Activated T-cell treated with anti-CD3 and anti-CD28 coated beads, Interleukin-2, amount 50 U/mL, for 4 hours (primary cell): Measurements from ENCODE around the gene DSCAML1. TPM values are rescaled to one million over a fixed set of nuclear protein-coding genes. Genes with fewer than 3 reads are reported as not detected.

Source experiments
- ATAC-seq, 2 donors: fragments of 200-7000 bp; cut with Tn5 transposase; one replicate each; pipeline ENCODE4 v1.10.0; 2021
- DNase-seq: peaks from one replicate; pipeline ENCODE4 v3.0.0-alpha.2; 2020
- H3K27me3 Mint-ChIP-seq: one replicate; pipeline ENCODE4 v1.8.0; 2021; ENCODE audit warnings: low read depth, mixed read lengths
- H3K36me3 Mint-ChIP-seq: one replicate; pipeline ENCODE4 v1.8.0; 2022; ENCODE audit warnings: mixed read lengths; ENCODE audit not compliant: insufficient read depth
- H3K4me1 Mint-ChIP-seq: one replicate; pipeline ENCODE4 v1.8.0; 2021; ENCODE audit warnings: low read depth, mixed read lengths
- H3K4me3 Mint-ChIP-seq: one replicate; pipeline ENCODE4 v1.8.0; 2021; ENCODE audit warnings: mild to moderate bottlenecking, moderate library complexity, mixed read lengths
- H3K9me3 Mint-ChIP-seq: one replicate; pipeline ENCODE4 v1.8.0; 2021; ENCODE audit warnings: mixed read lengths
- total RNA-seq, 3 donors: library from RNA; stranded (reverse); gene quantifications; one replicate each; pipeline ENCODE4 v1.2.1, GENCODE V29; 2021

The DSCAML1 gene
- total RNA-seq, 3 donors from 2014 or later = not detected

GRCh38 chr11:117633186-117633754, 163.7 kb downstream of the DSCAML1 start:
- Mint-ChIP-seq H3K27me3 (peaks cover 2% of the 10 kb centered on the region), H3K9me3 (no peaks in the 10 kb centered on the region), H3K4me1 (no peaks in the 10 kb centered on the region), H3K36me3 (no peaks in the 10 kb centered on the region), H3K4me3 (no peak overlapping the region)
- DNase-seq (no peak), ATAC-seq (no peak)

- H3K4me1 Mint-ChIP-seq = no peaks in the 10 kb centered on the region
- no peak for DNase-seq
- no peaks in the 10 kb centered on the region for H3K36me3 Mint-ChIP-seq
- H3K9me3 Mint-ChIP-seq = no peaks in the 10 kb centered on the region
- no peak overlapping the region for H3K4me3 Mint-ChIP-seq
- ATAC-seq = no peak
- peaks cover 2% of the 10 kb centered on the region for H3K27me3 Mint-ChIP-seq
Measured at GRCh38 chr11:117632306-117632705, 164.7 kb downstream of the DSCAML1 start.

DNA sequence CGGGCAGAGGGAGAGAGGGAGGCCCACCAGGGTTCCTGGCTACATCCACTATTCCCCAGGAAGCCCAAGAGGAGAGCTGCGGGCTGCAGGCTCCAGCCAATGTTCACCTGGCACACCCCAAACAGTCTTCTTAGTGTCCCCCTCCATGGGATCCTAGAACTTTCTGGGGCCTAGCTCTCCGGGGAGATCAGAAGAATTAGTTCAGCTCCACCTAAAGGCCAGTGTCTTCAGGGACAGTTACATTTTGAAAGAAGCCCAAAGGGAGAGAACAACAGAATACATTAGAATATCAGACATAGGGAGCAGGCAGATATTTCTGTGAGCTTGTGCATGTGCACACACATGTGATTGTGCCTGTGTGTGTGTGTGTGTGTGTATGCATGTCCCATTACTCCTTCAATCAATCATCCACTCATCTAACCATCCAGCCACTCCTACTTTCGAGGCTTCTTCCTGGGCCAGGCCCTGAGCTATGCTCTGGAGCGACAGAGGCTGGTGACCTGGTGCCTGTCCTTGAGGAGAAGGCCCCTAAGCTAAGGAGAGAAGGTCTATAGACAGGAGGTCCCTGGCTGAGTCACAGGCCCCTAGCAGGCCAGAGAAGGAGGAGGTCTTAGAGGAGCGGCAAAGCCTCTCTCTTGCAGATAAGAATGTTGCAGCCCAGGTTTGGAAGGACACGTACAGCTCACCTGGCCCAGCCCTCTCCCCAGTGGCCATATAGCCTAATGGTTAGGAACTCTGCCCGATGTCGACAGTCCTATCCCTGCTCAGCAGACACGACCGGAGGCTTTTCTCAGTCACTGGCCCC, 165.5 kb downstream of the DSCAML1 start:
- Mint-ChIP-seq H3K4me3 (no peak overlapping the region), H3K9me3 (no peaks in the 10 kb centered on the region), H3K36me3 (no peaks in the 10 kb centered on the region), H3K4me1 (no peaks in the 10 kb centered on the region), H3K27me3 (peaks cover 2% of the 10 kb centered on the region)
- no peak for DNase-seq
- ATAC-seq = no peak

DNA sequence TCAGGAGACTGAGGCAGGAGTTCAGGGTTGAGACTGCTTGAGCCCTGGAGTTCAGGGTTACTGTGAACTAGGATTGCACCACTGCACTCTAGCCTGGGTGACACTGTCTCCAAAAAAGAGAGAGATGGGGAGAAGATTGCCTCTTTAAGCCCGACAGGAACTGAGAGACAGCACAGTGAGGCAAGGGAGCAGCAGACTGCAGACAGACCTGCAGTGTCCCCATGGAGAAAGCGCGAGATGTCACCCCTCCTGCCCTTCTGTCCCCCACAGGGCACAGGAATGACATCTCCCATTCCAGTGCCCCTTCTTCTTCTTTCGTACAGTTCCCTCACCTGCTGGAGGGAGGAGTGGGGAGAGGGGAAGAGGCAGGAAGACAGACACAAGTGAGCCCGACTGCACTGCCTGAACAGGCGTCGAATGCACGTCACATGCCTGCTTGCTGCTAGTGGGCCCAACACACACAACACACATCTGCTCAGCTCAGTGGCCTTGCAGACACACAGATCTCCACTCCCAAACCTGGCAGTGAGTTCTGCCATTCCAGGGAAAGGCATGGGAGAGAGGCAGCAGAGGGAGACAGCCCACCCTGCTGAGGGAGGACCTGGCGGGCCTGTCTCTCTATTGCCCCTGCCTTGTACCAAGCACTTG, 167.0 kb downstream of the DSCAML1 start:
- no peaks in the 10 kb centered on the region for H3K4me1 Mint-ChIP-seq
- DNase-seq (no peak), ATAC-seq (no peak)
- H3K27me3 Mint-ChIP-seq = peaks cover 4% of the 10 kb centered on the region
- H3K36me3 Mint-ChIP-seq = no peaks in the 10 kb centered on the region
- no peak overlapping the region for H3K4me3 Mint-ChIP-seq
- H3K9me3 Mint-ChIP-seq = no peaks in the 10 kb centered on the region

DNA sequence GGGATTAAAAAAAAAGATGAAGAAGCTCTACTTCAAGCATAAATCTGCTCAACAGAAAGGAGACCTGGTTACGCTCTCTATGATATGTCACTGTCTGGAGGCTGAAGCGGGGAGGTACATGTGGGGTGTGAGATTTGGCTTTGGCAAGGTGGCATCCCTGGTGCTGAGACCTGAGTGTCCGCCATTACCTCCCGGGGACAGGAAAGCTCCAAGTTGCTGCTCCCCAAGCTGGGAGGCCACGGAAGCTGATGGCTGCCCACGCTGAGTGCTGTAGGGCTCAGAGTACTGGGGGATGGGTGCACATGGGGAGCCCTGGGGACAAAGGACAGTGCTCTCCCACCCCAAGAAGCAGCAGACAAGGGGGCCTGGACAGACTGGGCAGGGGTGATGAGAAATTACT, 167.9 kb downstream of the DSCAML1 start:
- DNase-seq (no peak), ATAC-seq (no peak)
- Mint-ChIP-seq H3K4me3 (no peak overlapping the region), H3K4me1 (no peaks in the 10 kb centered on the region), H3K9me3 (no peaks in the 10 kb centered on the region), H3K36me3 (no peaks in the 10 kb centered on the region), H3K27me3 (peaks cover 4% of the 10 kb centered on the region)

DNA sequence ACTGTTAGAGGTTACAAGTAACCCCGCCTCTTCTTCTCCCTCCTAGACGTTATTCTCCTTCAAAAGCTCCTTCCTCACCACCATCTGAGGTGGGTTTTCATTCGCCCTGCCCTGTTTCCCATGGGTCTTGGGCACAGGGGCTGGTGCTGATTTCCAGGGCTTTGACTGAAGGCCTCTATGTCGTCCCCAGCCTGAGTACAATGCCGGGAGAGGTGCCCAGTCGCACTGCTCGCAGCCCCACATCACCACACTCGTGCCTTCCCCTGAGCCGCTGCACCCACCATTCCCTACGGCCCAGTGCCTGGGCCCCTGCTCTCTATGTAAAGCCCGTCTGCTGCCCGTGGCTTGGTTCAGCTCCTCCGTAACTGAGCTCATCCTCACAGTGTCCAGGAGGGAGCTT, 169.8 kb downstream of the DSCAML1 start:
- no peak for DNase-seq
- Mint-ChIP-seq H3K36me3 (no peaks in the 10 kb centered on the region), H3K9me3 (no peaks in the 10 kb centered on the region), H3K4me1 (no peaks in the 10 kb centered on the region), H3K4me3 (no peak overlapping the region), H3K27me3 (peaks cover 11% of the 10 kb centered on the region)
- no peak for ATAC-seq

- Mint-ChIP-seq H3K4me1 (no peaks in the 10 kb centered on the region), H3K27me3 (peaks cover 11% of the 10 kb centered on the region)
Measured at GRCh38 chr11:117626576-117626975, 170.4 kb downstream of the DSCAML1 start.

DNA sequence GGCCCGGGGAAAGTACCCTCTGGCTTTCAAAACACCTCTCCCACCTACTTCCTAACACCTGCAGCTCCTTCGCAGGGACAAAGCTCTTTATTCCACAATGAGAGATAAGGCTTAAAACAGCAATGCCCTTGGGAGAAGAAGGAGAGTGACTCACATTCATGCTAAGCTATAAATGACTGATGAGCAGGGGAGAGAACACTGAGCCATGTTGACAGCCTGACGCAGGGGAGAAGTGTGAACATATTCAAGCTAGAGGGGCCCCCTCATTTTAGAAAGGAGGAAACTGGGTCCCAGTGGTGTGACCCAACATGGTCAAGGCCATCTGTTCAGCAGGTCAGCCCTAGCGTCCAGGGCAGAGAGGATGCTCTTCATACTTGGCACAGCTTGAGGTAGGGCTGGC, 171.8 kb downstream of the DSCAML1 start:
- no peaks in the 10 kb centered on the region for H3K4me1 Mint-ChIP-seq
- H3K36me3 Mint-ChIP-seq = no peaks in the 10 kb centered on the region
- no peak for ATAC-seq
- DNase-seq = no peak
- peaks cover 7% of the 10 kb centered on the region for H3K9me3 Mint-ChIP-seq
- no peak overlapping the region for H3K4me3 Mint-ChIP-seq
- H3K27me3 Mint-ChIP-seq = peaks cover 11% of the 10 kb centered on the region

More at GRCh38 chr11:117626576-117626975, 170.4 kb downstream of the DSCAML1 start:
- ATAC-seq = no peak
- DNase-seq = no peak
- H3K4me3 Mint-ChIP-seq = no peak overlapping the region
- no peaks in the 10 kb centered on the region for H3K36me3 Mint-ChIP-seq
- H3K9me3 Mint-ChIP-seq = peaks cover 1% of the 10 kb centered on the region

- peaks cover 14% of the 10 kb centered on the region for H3K27me3 Mint-ChIP-seq
- DNase-seq (no peak), ATAC-seq (no peak)
- peaks cover 7% of the 10 kb centered on the region for H3K9me3 Mint-ChIP-seq
- H3K4me1 Mint-ChIP-seq = no peaks in the 10 kb centered on the region
- H3K36me3 Mint-ChIP-seq = no peaks in the 10 kb centered on the region
- no peak overlapping the region for H3K4me3 Mint-ChIP-seq
Measured at GRCh38 chr11:117623831-117624271, 173.2 kb downstream of the DSCAML1 start.

DNA sequence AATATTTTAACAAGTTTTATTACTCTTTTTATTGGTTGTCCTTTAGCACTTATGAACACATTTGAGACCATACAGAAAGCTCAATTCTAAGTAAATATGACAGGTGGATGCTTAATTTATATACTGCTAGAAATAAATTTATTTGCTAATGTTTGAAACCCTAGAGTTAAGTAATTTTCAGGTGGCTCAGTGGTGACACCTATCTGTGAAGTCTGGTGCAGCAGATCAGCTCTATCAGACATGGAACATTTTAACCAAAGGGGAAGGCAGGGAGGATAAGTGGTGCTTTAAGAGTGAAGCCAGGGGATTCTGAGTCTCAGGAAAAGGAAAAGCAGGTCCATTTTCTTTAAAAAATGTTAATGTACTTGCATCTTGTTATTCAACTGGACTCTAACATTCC, 175.8 kb downstream of the DSCAML1 start:
- Mint-ChIP-seq H3K4me3 (no peak overlapping the region), H3K27me3 (peaks cover 11% of the 10 kb centered on the region), H3K4me1 (no peaks in the 10 kb centered on the region), H3K36me3 (no peaks in the 10 kb centered on the region), H3K9me3 (peaks cover 7% of the 10 kb centered on the region)
- no peak for ATAC-seq
- no peak for DNase-seq

- H3K36me3 Mint-ChIP-seq = no peaks in the 10 kb centered on the region
- H3K27me3 Mint-ChIP-seq = peaks cover 11% of the 10 kb centered on the region
- no peaks in the 10 kb centered on the region for H3K4me1 Mint-ChIP-seq
- H3K4me3 Mint-ChIP-seq = no peak overlapping the region
- H3K9me3 Mint-ChIP-seq = peaks cover 7% of the 10 kb centered on the region
- DNase-seq (no peak), ATAC-seq (no peak)
Measured at GRCh38 chr11:117620659-117621058, 176.4 kb downstream of the DSCAML1 start.

DNA sequence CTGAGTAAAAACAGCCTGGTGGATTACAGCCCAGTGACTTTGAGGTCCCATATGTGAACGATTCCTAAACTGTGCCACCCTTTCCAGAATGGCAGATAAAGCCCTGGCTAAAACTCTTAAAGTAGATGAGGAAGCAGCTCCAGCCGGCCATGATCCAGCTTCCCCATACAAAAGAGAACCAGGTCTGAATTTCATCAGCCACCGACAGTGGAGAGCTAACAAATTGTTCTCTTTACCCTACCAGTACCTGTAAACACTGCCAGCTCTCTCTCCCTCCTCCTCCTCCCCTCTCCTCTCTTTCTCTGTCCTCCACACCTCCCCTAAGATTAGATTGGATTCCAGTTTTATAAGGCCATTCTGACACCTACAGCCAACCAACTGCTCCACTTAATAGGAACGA, 176.9 kb downstream of the DSCAML1 start:
- DNase-seq (no peak), ATAC-seq (no peak)
- Mint-ChIP-seq H3K4me1 (no peaks in the 10 kb centered on the region), H3K4me3 (no peak overlapping the region), H3K9me3 (peaks cover 7% of the 10 kb centered on the region), H3K36me3 (no peaks in the 10 kb centered on the region), H3K27me3 (peaks cover 11% of the 10 kb centered on the region)

GRCh38 chr11:117619661-117620060, 177.4 kb downstream of the DSCAML1 start:
- peaks cover 7% of the 10 kb centered on the region for H3K9me3 Mint-ChIP-seq
- H3K27me3 Mint-ChIP-seq = peaks cover 11% of the 10 kb centered on the region
- ATAC-seq (no peak), DNase-seq (no peak)
- H3K4me1 Mint-ChIP-seq = no peaks in the 10 kb centered on the region
- no peak overlapping the region for H3K4me3 Mint-ChIP-seq
- H3K36me3 Mint-ChIP-seq = no peaks in the 10 kb centered on the region

DNA sequence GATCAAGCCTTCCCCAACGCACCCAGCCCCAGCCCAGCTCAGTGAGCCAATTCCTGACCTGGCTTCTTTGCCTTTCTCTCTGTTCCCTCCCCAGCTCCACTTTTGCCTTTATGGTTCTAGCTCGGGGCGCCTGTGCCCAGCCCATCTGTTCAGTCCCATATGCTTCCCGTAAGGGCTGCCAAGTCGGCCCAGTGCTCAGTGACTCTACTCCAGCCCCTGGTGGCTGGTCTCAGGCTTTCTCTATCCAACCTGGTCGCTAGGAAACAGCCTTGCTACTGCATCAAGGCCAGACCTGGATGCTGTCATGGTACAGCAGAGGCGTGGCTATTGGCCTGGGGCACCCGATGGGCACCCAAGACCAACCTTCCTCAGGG, 178.0 kb downstream of the DSCAML1 start:
- Mint-ChIP-seq H3K9me3 (peaks cover 7% of the 10 kb centered on the region), H3K36me3 (no peaks in the 10 kb centered on the region), H3K4me1 (no peaks in the 10 kb centered on the region), H3K27me3 (peaks cover 16% of the 10 kb centered on the region), H3K4me3 (no peak overlapping the region)
- ATAC-seq = no peak
- DNase-seq = no peak
